ENCODE results near the gene TMED5. TPM values are rescaled to one million over a fixed set of nuclear protein-coding genes. Genes with fewer than 3 reads are reported as not detected.

The TMED5 gene
- total RNA-seq, 6 experiments from 2014 or later, result 65.3 to 154 (median 88.9) TPM

DNA sequence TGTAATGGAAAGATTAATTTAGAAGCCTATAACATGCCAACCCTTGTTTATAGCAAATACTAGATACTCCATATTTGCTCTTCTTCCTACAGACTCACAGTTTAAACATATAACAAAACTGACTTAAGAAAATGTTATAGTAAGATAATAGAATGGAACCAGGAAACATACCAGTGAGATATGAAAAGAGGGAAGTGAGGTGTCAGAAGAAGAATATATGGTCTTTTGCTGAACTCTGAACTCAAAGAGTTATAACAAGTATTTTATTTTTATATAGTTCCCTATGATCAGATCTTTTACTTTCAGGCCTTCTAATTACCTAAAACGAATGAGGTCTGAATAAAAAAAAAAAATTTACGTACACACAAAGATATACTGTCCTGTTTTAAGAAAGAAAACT is 20.9 kb downstream of the TMED5 start:
- no peak for TF ChIP-seq POLR2A (IDR thresholded peaks at IDR 0.05)
- no peaks in the 10 kb centered on the region for H3K27me3 ChIP-seq
- DNase-seq, result no peak
- intact Hi-C loops (cut with DNase I), result no loop called here
- 68% methylated on average over 2 of the region's 2 CpGs for WGBS (ENCODE audit: insufficient coverage, low coverage, low lambda C conversion rate, missing lambda C conversion rate)
- ATAC-seq, result no peak
- no peaks in the 10 kb centered on the region for H3K9me3 ChIP-seq
- H3K4me3 ChIP-seq, result no peak overlapping the region
- H3K4me1 ChIP-seq, result no peaks in the 10 kb centered on the region
- H3K36me3 ChIP-seq, result peaks cover 4 to 54% (median 16%) of the 10 kb centered on the region in 4 donors
- H3K27ac ChIP-seq, result no peak overlapping the region

DNA sequence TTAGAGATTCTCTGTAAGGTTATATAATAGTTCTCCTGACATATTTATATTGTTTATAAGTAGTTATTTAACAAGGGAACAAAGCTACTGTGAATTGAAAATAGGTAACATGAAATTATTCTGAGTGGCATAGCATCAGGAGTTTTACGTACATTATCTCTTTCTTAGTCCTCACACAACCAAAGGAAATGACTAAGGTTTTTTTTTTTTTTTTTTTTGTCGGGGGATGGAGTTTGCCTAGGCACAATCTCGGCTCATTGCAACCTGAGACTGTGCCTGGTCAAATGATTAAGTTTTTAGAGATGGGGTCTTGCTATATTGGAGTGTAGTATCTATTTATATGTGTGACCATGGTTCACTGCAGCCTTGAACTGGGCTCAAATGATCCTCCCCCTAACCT is 24.9 kb downstream of the TMED5 start:
- intact Hi-C loops (cut with DNase I), result no loop called here
- Histone ChIP-seq H3K27me3 (no peaks in the 10 kb centered on the region), H3K27ac (no peak overlapping the region), H3K9me3 (no peaks in the 10 kb centered on the region), H3K4me3 (no peak overlapping the region), H3K36me3 (peaks cover 4 to 80% (median 17%) of the 10 kb centered on the region in 4 donors), H3K4me1 (no peaks in the 10 kb centered on the region)
- ATAC-seq (no peak), DNase-seq (no peak)
- 44% methylated on average over 3 of the region's 3 CpGs for WGBS (ENCODE audit: insufficient coverage, low coverage, low lambda C conversion rate, missing lambda C conversion rate)
- TF ChIP-seq, protein P1, sequence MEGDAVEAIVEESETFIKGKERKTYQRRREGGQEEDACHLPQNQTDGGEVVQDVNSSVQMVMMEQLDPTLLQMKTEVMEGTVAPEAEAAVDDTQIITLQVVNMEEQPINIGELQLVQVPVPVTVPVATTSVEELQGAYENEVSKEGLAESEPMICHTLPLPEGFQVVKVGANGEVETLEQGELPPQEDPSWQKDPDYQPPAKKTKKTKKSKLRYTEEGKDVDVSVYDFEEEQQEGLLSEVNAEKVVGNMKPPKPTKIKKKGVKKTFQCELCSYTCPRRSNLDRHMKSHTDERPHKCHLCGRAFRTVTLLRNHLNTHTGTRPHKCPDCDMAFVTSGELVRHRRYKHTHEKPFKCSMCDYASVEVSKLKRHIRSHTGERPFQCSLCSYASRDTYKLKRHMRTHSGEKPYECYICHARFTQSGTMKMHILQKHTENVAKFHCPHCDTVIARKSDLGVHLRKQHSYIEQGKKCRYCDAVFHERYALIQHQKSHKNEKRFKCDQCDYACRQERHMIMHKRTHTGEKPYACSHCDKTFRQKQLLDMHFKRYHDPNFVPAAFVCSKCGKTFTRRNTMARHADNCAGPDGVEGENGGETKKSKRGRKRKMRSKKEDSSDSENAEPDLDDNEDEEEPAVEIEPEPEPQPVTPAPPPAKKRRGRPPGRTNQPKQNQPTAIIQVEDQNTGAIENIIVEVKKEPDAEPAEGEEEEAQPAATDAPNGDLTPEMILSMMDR (IDR thresholded peaks at IDR 0.05), result no peak
- TF ChIP-seq POLR2A (IDR thresholded peaks at IDR 0.05), result no peak

DNA sequence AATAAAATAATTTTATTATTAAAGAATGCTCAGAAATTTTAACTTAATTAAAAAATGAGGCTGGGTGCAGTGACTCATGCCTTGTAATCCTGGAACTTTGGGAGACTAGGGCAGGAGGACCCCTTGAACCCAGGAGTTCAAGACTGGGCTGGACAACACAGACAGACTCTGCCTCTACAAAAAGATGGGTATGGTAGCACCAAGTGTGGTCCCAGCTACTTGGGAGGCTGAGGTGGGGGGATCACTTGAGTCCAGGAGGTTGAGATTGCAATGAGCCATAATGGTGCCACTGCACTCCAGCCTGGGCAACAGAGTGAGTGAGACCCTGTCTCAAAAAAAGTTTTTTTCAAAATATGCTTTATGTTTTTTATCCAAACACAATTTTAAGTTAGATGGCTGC is 25.3 kb downstream of the TMED5 start:
- H3K27me3 ChIP-seq, result no peaks in the 10 kb centered on the region
- intact Hi-C loops (cut with DNase I), result no loop called here
- no peak overlapping the region for H3K27ac ChIP-seq
- DNase-seq (no peak), ATAC-seq (no peak)
- H3K9me3 ChIP-seq, result no peaks in the 10 kb centered on the region
- TF ChIP-seq POLR2A (IDR thresholded peaks at IDR 0.05), result no peak
- TF ChIP-seq, protein P1 (IDR thresholded peaks at IDR 0.05), result no peak
- H3K4me3 ChIP-seq, result no peak overlapping the region
- peaks cover 4 to 80% (median 17%) of the 10 kb centered on the region in 4 donors for H3K36me3 ChIP-seq
- H3K4me1 ChIP-seq, result no peaks in the 10 kb centered on the region

DNA sequence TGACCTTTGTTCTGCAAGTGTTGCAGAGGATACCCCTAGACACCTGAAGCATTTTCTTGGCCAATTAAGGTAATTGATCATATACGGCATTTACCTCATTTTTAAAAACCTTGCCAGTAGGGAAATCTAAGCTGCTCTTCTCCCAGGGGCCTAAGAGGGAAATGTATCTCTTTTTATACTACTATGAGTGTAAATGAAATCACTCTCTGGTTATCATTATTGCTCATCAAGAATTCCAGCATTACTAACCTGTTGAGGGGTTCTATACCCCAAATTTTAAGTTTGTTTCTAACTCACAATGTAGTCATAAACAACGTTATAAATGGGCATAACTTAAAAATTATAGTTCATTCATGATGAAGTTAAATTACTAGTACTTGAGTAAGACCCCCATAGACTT is 27.4 kb downstream of the TMED5 start:
- DNase-seq (no peak), ATAC-seq (no peak)
- no peaks in the 10 kb centered on the region for H3K9me3 ChIP-seq
- TF ChIP-seq, protein P1 (IDR thresholded peaks at IDR 0.05), result no peak
- H3K27ac ChIP-seq, result no peak overlapping the region
- no peaks in the 10 kb centered on the region for H3K4me1 ChIP-seq
- 79% methylated on average over 2 of the region's 2 CpGs for WGBS (ENCODE audit: insufficient coverage, low coverage, low lambda C conversion rate, missing lambda C conversion rate)
- peaks cover 0 to 60% (median 12%) of the 10 kb centered on the region in 4 donors for H3K36me3 ChIP-seq
- H3K27me3 ChIP-seq, result no peaks in the 10 kb centered on the region
- intact Hi-C loops (cut with DNase I), result no loop called here
- no peak overlapping the region for H3K4me3 ChIP-seq

DNA sequence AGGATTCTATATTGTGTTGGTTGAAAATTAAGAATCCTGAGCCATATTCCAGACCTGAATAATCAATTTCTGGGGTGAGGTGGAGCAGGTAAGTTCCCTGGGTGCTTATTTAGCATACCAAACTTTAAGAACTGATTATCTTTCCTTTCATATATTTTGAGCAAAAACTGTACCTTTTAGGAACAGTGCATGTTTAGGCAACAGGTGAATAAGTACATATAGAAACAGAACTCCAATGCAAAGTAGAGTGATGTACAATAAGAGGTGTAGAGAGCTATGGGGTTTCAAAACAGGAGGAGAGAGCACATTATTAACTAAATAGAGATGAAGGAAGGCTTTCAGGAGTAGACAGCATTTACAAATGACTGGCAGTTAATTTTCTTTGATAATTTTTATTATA is 28.7 kb downstream of the TMED5 start:
- peaks cover 0 to 47% (median 5%) of the 10 kb centered on the region in 4 donors for H3K36me3 ChIP-seq
- TF ChIP-seq, protein P1 (IDR thresholded peaks at IDR 0.05), result no peak
- TF ChIP-seq POLR2A (IDR thresholded peaks at IDR 0.05), result no peak
- ATAC-seq, result no peak
- no peaks in the 10 kb centered on the region for H3K9me3 ChIP-seq
- H3K27me3 ChIP-seq, result no peaks in the 10 kb centered on the region
- no peak overlapping the region for H3K27ac ChIP-seq
- intact Hi-C loops (cut with DNase I), result no loop called here
- no peak for DNase-seq
- H3K4me1 ChIP-seq, result no peaks in the 10 kb centered on the region
- H3K4me3 ChIP-seq, result no peak overlapping the region

Data from right lobe of liver (tissue), 6 donors.